GM18520 (cell line): Measurements from ENCODE around the gene PLXNA2.

Experiments
- ATAC-seq: cut with Tn5 transposase; IDR thresholded peaks from one replicate; pipeline ENCODE4 v1.9.1; 2021; ENCODE audit not compliant: unreplicated experiment

PLXNA2 gene

GRCh38 chr1:208101661-208102431 is 142.3 kb downstream of the PLXNA2 start:
- ATAC-seq = no peak

- no peak for ATAC-seq
These were observed 143.3 kb downstream of the PLXNA2 start for GRCh38 chr1:208100906-208101305.

- ATAC-seq = no peak
These were observed 144.1 kb downstream of the PLXNA2 start for GRCh38 chr1:208100106-208100505.

GRCh38 chr1:208098773-208099172 is 145.4 kb downstream of the PLXNA2 start:
- no peak for ATAC-seq

- no peak for ATAC-seq
These were observed 150.1 kb downstream of the PLXNA2 start for GRCh38 chr1:208093754-208094719.

- no peak for ATAC-seq
These were observed 151.1 kb downstream of the PLXNA2 start for GRCh38 chr1:208093046-208093445.

- no peak for ATAC-seq
These were observed 153.5 kb downstream of the PLXNA2 start for GRCh38 chr1:208090388-208091301.

GRCh38 chr1:208089761-208090370 is 154.3 kb downstream of the PLXNA2 start:
- no peak for ATAC-seq

- ATAC-seq = no peak
These were observed 155.0 kb downstream of the PLXNA2 start for GRCh38 chr1:208089149-208089548.

- ATAC-seq = no peak
These were observed 155.9 kb downstream of the PLXNA2 start for GRCh38 chr1:208088319-208088718.

GRCh38 chr1:208085655-208086515 is 158.3 kb downstream of the PLXNA2 start:
- no peak for ATAC-seq

GRCh38 chr1:208084764-208085163 is 159.4 kb downstream of the PLXNA2 start:
- ATAC-seq = no peak

GRCh38 chr1:208084220-208084619 is 160.0 kb downstream of the PLXNA2 start:
- ATAC-seq = no peak

GRCh38 chr1:208083715-208084085 is 160.5 kb downstream of the PLXNA2 start:
- ATAC-seq = no peak

GRCh38 chr1:208083016-208083714 is 161.0 kb downstream of the PLXNA2 start:
- no peak for ATAC-seq

GRCh38 chr1:208081972-208082371 is 162.2 kb downstream of the PLXNA2 start:
- ATAC-seq = no peak

GRCh38 chr1:208080396-208081286 is 163.5 kb downstream of the PLXNA2 start:
- ATAC-seq = no peak

GRCh38 chr1:208079161-208079560 is 165.0 kb downstream of the PLXNA2 start:
- ATAC-seq = no peak
